Left renal pelvis (tissue), 4 donors: ENCODE measurements around the gene TIGD1. TPM values are rescaled to one million over a fixed set of nuclear protein-coding genes. Genes with fewer than 3 reads are reported as not detected.

ENCODE experiments used
- DNase-seq, 4 donors: peaks; one replicate each; pipeline ENCODE4 v3.0.0-alpha.2; 2013; ENCODE audit warnings: low read depth in 4 of 4, low spot score in 3 of 4
- polyA plus RNA-seq, 4 donors: library from polyadenylated mRNA; unstranded; fragments of 120-200 nt; gene quantifications; one replicate each; pipeline ENCODE4 v1.2.1, GENCODE V29; 2013; ENCODE audit not compliant: insufficient read length in 4 of 4

Gene TIGD1
- polyA plus RNA-seq, 4 donors, result 9.5 to 15.6 (median 11.9) TPM

DNA sequence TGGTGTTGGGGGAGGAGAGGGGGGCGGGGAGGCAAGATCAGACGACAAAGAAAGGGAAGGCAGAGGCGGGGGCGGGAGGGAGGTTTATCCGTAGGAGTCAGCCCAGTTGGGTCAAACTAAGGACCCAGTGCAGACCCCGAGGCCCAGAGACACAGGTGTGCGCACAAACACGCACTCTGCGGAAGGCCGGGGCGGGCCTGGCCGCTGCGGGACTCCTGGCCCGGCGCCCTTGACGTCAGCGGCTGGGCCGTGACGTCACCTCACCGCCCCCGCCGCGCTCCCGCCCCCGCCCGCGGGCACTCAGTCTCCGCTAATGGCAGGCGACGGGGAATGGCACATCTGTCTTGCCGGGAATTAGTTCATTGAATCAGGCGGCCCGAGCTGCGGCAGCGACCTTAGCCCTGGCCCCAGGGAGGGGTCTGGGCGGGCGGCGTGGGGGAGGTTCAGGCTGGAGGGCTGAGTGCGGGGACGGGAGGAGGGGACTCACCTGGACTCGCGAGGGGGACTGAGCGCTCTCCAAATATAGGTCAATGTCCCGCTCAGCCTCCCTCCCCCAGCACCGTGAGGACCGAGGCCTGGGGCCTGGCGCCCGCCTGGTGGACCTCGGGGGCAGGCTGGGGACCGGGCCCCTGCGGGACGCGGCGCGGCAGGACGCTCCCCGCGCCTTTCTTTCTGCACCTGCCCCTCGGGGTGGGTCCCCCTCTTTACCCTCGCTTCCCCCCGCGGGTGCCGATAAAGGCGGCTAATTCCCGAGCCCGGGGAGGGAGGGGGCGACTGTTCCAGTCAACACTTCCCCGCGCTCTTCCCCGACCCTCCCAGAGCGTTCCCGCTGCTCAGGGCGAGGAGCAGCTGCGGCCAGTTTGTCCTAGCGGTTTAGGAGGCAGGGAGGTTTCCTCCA, 47.2 kb downstream of the TIGD1 start:
- DNase-seq, result no peak

DNA sequence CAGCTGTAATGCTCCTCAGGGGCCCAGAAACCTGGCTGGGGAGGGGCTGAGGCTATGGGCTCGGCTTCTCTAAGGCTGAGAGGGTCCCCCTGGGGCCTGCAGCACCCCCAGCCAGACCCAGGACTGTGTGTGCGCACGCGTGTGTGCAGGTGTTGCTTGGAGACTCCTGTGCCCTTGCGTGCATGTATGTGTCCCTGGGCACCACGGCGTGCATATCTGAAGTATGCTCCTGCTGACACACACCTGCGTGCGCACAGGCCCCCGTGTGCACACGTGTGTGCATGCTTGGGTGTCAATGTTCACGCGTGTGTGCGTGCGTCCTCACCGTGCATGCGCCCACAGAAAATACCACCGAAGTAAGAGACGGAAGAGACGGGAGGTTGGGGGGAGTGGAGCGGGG, 47.8 kb downstream of the TIGD1 start:
- DNase-seq, result no peak

DNA sequence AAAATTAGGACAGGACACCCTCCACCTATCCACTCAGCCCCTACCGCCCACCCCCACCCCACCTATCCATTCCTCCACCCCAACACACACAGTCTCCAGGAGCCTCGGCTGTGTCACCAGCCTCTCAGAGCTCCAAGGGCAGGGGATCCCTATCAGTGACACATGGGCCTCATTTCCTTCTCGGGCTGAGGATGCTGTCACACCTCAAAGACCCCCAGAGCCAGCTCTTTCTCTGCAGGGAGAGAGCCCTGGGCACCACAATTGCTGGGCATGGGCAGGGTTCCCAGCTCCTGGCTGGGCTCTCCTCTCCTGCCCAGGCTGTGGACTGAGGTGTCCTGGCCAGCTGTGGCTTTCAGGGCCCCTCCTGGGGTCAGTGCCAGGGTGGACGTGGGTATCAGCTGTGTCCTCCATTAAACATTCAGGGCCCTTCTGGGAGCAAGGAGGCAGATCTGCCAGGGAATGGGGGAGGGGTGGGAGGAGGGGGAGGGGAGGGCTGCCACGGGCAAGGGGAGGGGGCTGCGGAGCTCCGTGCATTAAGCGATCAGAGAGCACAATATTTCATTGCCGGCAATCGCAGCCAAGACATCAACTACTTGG, 48.5 kb downstream of the TIGD1 start:
- DNase-seq, result no peak

DNA sequence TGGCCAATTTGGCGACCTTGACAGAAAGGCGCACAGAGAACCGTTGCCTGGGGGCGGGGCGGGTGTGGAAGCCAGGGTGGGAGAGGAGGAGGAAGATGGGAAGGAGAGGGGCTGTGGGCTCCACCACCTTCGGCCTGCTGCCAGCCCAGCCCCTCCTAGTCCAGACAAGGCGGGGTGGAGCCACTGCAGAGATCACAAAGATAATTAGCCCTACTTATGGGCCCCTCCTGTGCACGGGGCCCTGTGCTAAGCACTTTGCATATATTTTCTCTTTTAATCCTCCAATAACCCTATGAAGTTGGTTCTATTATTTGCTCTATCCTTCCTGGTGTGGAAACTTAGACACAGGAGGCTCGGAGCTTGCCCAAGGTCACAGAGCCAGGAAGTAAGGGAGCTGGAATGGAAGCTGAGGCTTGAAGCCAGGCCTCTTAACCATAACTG, 49.0 kb downstream of the TIGD1 start:
- no peak for DNase-seq

DNA sequence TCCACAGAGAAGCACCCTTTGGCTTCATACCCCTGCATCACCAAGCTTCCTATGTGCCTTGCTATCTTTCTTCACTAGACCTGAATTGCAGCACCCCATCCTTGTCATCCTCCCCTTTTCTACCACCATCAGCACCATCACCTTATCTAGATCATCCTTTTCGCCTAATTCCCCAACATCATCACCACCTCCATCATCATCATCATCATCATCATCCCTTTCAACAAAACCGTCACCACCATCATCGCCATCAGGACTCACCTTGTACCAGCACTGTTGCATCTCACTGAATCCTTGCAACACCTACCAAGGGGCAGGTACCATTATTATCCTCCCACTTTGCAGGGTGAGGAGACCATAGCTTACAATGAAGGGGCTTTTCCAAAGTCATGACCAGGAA, 51.9 kb downstream of the TIGD1 start:
- DNase-seq, result no peak

Other genes with a start within 250 kb of the TIGD1 start
- under 1 TPM in 1 of 4 donors, not detected in 3; 0.20 TPM for gene ALPP, start 171.8 kb downstream of the TIGD1 start, polyA plus RNA-seq
- gene ALPG, start 143.7 kb downstream of the TIGD1 start, polyA plus RNA-seq, result not detected
- gene ALPI, start 94.4 kb downstream of the TIGD1 start, polyA plus RNA-seq, result under 1 TPM in 2 of 4 donors, not detected in 2; 0.06 to 0.09 TPM
- gene ECEL1, start 62.7 kb downstream of the TIGD1 start, polyA plus RNA-seq, result 10 to 100 TPM; 11.7 to 18.8 (median 14.3) TPM
- gene PRSS56, start 30.2 kb downstream of the TIGD1 start, polyA plus RNA-seq, result under 1 TPM in 2 of 4 donors, not detected in 2; 0.15 to 0.29 TPM
- under 1 TPM; 0.52 to 0.85 (median 0.66) TPM for gene CHRND, start 24.4 kb downstream of the TIGD1 start, polyA plus RNA-seq
- gene CHRNG, start 10.9 kb downstream of the TIGD1 start, polyA plus RNA-seq, result 1 to 10 TPM in 3 of 4 donors, under 1 TPM in 1; 0.73 to 2.2 (median 1.5) TPM
- gene EIF4E2, start 132 bp upstream of the TIGD1 start, polyA plus RNA-seq, result 100 to 1,000 TPM in 2 of 4 donors, 10 to 100 TPM in 2; 96.4 to 110 (median 102) TPM
- gene EFHD1, start 83.0 kb upstream of the TIGD1 start, polyA plus RNA-seq, result 10 to 100 TPM; 16.4 to 90.4 (median 74.1) TPM
- 10 to 100 TPM; 51.2 to 69.2 (median 65.8) TPM for gene GIGYF2, start 146.8 kb upstream of the TIGD1 start, polyA plus RNA-seq
- gene KCNJ13, start 226.0 kb upstream of the TIGD1 start, polyA plus RNA-seq, result 1 to 10 TPM in 3 of 4 donors, under 1 TPM in 1; 0.35 to 2.5 (median 2.3) TPM